Medulla oblongata (tissue), 1 donor: ENCODE data around the gene DHRS2.
"Not testable (repeated sequence)": the region's sequence is repeated elsewhere in the genome, so short reads cannot be mapped to it uniquely, and the experiment has no call there.

Source experiments
- DNase-seq: peaks from one replicate; pipeline ENCODE4 v3.0.0-alpha.2; 2015; ENCODE audit errors: extremely low spot score

Gene DHRS2

GRCh38 chr14:23647619-23648018, 11.5 kb downstream of the DHRS2 start:
- no peak for DNase-seq

GRCh38 chr14:23648764-23649460, 12.7 kb downstream of the DHRS2 start:
- no peak for DNase-seq

DNA sequence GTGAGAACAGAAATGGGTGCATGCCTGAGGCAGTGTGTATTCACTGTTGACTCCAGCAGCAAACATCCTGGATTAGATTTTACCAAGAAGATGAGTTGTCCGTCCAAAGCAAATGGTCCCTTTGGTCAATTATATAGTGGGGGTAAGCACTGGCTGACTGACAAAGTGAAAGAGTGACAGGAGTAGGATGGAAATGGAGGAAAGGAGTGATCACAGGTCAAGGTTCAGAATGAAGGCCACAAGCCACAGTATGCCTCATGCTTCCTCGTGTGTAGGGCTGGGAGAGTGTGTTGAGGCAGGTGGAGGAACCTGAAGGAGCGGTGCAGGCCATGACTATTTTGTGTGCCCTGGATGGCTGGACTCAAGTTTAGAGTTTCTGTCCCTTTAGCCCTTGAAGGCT, 14.3 kb downstream of the DHRS2 start:
- no peak for DNase-seq

- no peak for DNase-seq
Measured at GRCh38 chr14:23653051-23653450, 16.9 kb downstream of the DHRS2 start.

GRCh38 chr14:23654231-23654630, 18.1 kb downstream of the DHRS2 start:
- DNase-seq, result no peak

DNA sequence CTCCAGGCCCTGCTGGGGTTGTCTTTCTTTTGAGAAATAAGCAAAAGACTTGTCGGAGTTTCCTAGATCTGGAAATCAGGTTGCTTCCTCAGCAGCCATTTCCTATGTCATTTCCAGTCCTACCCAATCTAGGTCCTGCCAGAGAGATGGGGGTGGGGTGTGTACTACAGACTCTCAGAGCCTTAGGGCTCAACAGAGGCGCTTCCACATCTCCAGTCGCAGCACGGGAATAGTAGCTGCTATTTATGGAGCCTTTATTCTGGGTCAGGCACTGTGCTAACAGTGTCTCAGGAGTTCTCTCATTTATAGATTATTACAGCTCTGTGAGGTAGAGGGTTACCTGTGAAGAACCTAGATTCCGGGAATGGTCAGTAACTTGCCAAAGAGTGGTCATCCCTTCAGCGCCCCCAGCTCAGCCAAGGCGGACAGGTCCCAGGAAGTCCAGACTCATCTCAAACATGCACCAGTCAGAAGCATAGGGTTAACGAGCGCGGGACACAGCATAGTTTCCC, 21.9 kb downstream of the DHRS2 start:
- no peak for DNase-seq

GRCh38 chr14:23660290-23661226, 24.4 kb downstream of the DHRS2 start:
- no peak for DNase-seq

DNA sequence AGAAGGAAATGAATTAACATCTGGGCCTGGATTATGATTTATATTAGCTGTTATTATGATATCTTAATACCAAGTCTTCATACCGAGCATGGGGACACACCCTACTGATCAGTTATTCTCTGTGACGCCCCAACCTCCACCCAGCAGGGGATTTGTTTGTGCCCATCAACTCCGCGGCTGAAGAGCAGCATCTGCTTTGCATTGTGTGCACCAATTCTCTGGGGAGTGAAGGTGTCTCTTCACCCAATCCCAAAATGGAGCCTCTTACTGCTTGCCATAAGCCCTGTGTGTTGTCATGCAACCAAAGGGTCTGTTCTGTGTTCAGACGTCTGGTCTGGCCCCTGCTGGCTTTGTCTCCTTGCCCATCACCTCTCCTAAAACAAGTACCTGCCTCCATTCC, 25.4 kb downstream of the DHRS2 start:
- DNase-seq, result no peak

GRCh38 chr14:23663127-23663526, 27.0 kb downstream of the DHRS2 start:
- DNase-seq, result no peak

GRCh38 chr14:23663711-23664110, 27.5 kb downstream of the DHRS2 start:
- no peak for DNase-seq

DNA sequence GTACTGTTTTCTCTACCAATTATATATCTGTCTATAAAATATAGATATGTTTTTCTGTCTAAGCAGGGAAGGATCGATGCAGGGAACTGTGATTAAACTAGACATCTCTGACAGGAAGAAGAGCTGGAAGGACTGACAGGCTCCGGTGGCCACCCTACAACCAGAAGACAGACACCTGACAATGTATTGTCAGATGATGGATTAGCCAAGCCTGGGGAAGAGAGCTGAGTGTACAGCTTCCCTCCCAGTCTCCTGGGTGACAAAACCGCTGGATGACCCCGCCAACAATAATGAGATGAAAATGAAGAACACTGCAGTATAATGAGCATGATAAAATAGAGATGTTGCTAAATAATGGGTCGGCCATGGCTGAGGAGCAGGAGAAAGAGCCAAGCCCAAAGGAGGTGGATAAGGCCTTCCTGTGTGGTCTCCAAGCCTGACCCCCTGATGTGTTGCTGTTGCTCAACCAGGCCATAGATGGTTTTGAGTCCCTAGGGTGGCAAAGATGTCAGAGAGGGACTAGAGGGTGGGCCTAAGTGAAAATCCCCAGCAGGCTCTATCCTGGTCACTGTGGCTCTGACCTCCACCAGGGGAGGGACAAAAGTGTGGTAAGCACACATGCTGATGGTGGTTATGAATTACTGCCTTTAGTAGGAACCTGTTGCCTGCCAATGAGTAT, 28.2 kb downstream of the DHRS2 start:
- no peak for DNase-seq

DNA sequence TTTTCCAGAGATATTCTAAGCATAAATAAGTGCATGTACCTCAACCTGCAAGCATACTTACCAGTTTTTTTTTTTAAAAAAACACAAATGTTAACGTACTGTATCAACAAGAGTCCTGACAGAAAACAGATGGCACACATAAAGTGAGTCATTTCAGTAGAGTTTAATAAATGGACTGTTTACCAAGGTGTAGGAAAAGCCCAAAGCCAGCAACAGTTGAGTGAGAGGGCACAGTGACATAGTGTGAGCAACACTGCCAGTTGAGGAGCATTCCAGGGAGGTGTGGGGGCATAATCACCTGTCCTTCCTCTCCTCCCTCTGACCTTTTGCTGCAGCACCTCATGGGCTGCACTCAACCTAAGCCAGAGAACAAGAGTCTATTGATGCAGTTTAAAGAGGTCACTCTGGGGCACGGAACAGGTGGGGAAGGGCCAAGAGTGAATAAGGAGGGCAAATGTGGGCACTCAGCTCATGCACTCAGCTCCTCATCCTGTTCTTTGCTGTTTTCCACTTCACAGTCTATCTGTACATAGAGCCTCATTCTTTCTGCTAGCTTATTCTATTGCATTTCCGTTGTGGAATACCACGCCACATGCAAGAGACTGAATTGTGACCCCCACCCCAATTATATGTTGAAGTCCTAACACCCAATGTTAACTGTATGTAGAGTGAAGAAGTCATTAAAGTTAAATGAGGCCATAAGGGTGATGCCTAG, 29.3 kb downstream of the DHRS2 start:
- DNase-seq, result no peak

DNA sequence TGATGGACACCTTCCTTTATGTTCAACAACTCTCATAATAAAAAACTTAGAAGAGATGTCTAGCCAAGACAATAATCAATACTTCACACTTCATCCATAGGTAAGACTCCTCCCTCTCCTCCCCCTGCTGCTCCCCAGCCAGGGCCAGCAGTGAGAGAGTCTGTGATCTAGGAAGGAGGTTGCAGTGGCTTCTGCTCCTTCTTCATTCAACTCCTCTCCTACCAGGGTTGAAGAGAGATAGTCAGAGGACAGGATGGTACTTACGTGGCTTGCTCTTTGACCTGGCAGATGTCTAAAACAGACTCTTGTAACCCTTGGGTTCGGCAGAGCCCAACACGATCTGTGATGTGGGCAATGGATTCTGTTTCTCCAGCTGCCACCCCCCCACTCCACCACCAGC, 31.0 kb downstream of the DHRS2 start:
- no peak for DNase-seq

DNA sequence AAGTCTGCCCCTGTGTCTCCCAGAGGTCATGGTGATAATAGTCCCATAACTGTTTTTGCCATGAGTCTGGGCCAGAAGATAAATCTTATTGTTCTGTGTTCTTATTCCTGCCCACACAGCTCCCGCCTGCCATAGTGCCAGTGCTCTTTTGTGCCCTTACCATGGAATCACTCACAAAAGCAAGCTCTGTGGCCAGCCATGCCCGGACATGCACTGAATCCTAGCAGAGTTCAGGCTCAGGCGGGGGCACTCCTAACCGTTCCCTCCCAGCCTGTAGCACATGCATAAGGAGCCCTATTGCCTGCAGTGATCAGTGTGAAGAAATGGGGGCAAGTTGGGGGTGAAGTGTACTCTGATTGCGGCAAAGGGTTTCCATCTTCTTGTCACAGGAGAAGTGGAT, 33.3 kb downstream of the DHRS2 start:
- no peak for DNase-seq

- DNase-seq, result no peak
Measured at GRCh38 chr14:23670481-23670880, 34.3 kb downstream of the DHRS2 start.

DNA sequence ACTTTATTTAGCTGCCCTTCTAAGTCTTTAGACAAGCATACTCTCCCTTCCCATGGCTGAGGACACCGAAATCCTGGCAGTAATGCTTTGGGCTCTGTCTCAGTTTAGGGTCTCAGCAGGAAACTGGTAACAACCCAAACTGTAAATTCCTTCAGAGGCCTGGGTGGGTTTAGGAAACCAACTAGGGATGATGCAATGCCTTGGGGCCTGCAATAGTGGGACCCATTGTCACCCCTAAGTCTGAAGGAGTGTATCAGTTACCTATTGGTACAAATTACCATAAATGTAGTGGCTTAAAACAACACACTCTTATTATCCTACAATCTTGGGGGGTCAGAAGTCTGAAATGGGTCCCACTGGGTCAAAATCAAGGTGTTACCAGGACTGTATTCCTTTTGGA, 36.0 kb downstream of the DHRS2 start:
- no peak for DNase-seq

DNA sequence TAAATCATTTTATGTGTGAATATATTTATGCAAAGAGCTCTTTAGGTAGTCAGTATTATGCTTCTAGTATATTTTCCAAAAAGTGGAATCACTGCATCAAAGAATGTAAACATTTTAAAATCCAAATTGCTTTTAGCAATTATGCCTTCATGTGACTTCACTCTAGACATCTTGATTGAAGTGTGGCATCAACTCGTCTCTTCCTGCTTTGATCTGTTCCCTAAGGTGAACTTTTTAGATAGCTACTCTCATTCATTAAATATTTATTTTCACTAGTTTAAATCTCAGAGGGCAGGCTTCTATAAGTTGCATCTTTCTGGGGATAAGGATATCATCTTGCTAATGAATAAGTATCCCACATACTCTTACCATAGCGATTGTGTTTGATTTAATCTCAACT, 39.2 kb downstream of the DHRS2 start:
- no peak for DNase-seq

DNA sequence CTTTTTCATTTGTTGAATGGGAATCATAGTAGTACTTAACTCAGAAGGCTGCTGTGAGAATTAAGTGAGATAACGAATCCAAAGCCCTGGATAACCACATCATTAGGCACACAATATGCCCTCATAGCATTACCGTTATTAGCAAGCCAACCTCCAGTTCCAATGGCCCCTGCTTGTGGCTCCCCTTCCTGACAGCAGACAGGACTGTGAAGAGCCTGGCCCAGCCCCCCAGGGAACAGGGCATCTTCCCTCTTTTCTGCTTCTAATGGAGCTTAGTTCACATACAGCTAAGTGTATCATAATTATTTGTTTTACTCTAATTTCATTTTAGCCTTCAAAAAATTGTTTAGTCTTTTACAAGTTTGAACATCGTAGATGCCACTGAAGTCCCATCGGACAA, 39.7 kb downstream of the DHRS2 start:
- DNase-seq, result no peak

DNA sequence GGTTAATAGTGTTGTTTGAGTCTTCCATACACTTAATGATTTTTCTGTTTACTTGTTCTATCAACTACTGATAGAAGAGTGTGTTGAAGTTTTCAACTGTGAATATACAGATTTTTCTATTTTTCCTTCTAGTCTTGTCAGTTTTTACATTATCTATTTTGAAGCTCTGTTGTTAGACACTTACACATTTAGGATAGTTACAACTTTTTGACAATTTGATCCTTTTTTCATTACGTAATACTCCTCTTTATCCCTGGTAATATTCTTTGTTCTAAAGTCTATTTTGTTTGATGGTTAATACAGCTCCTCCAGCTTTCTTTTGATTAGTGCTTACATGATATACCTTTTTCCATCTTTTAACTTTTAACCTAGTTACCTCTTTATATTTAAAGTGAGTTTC, 45.2 kb downstream of the DHRS2 start:
- DNase-seq, result no peak

- not testable (repeated sequence) for DNase-seq
Measured at GRCh38 chr14:23689709-23690514, 53.7 kb downstream of the DHRS2 start.

GRCh38 chr14:23692416-23692815, 56.3 kb downstream of the DHRS2 start:
- DNase-seq, result no peak
